Endothelial cell of umbilical vein (primary cell): ENCODE data around the gene RAB3C. TPM values are rescaled to one million over a fixed set of nuclear protein-coding genes. Genes with fewer than 3 reads are reported as not detected.

Source experiments
- BruUV-seq: library from RNA; stranded (reverse); fragments of 400-500 nt; replicated peaks from 2 replicates; lab custom pipeline; 2021; lab: Mats Ljungman, UMichigan
- CTCF ChIA-PET: fragments of 300-600, 350-600 bp; sonication (Branson Sonifier 250); formaldehyde crosslinking; loops from one replicate; lab custom pipeline; 2021; ENCODE audit warnings: antibody characterized with exemption, inconsistent platforms; lab: Charles Lee
- POLR2A ChIA-PET: fragments of 300-600, 350-600 bp; sonication (Branson Sonifier 250); formaldehyde crosslinking; loops from one replicate; lab custom pipeline; 2021; ENCODE audit warnings: antibody characterized with exemption, inconsistent platforms; lab: Charles Lee
- DNase-seq: peaks from one replicate; pipeline ENCODE4 v3.0.0-alpha.2; 2011; ENCODE audit warnings: low read depth, low spot score
- FAIRE-seq: peaks from 2 replicates; lab custom pipeline; 2011; peaks lifted over from hg19 to GRCh38; lab: Jason Lieb, UNC
- H2AFZ ChIP-seq: 2 replicates; pipeline ENCODE4 v1.6.0; 2012; ENCODE audit warnings: low read depth, low read length, control low read depth, inconsistent platforms
- H3K27ac ChIP-seq: 2 replicates; pipeline ENCODE4 v1.5.1; 2011; ENCODE audit warnings: low read depth, mild to moderate bottlenecking, control low read depth, low read length, moderate library complexity; ENCODE audit not compliant: insufficient read depth
- H3K27me3 ChIP-seq, 2 experiments: 2 replicates each; pipeline versions ENCODE4 v1.6.0 to v1.6.1; 2011; ENCODE audit warnings: low read length in 2 of 2, mixed read lengths in 1 of 2; ENCODE audit not compliant: control insufficient read depth in 2 of 2, insufficient read depth in 2 of 2
- H3K36me3 ChIP-seq, 2 experiments: 2 replicates in 1 of 2; 3 replicates in 1 of 2; pipeline ENCODE4 v1.5.1; 2011; ENCODE audit warnings: low read length in 2 of 2, mild to moderate bottlenecking in 1 of 2, moderate library complexity in 1 of 2; ENCODE audit not compliant: control insufficient read depth in 2 of 2, insufficient read depth in 2 of 2; ENCODE audit errors: extremely low read depth in 1 of 2
- H3K4me1 ChIP-seq: 3 replicates; pipeline ENCODE4 v1.5.1; 2011; ENCODE audit warnings: mild to moderate bottlenecking, low read length; ENCODE audit not compliant: control insufficient read depth, insufficient read depth; ENCODE audit errors: extremely low read depth
- H3K4me2 ChIP-seq: 2 replicates; pipeline ENCODE4 v1.6.1; 2011; ENCODE audit warnings: low read length, control low read depth, mixed read lengths; ENCODE audit not compliant: insufficient read depth
- H3K4me3 ChIP-seq, 3 experiments: fragments of 200-600 bp in 1 of 3; sonication (generic), shearing (Covaris generic) in 1 of 3; replicated peaks in 1 of 3; 2 replicates each; pipeline ENCODE4 v1.5.1; 2011 to 2016; ENCODE audit warnings: control low read depth in 3 of 3, low read length in 3 of 3, mild to moderate bottlenecking in 2 of 3, inconsistent platforms in 1 of 3, low read depth in 1 of 3, moderate library complexity in 1 of 3; ENCODE audit not compliant: insufficient read depth in 1 of 3
- H3K79me2 ChIP-seq: 2 replicates; pipeline ENCODE4 v1.6.0; 2012; ENCODE audit warnings: low read length, inconsistent platforms; ENCODE audit not compliant: control insufficient read depth, insufficient read depth
- H3K9ac ChIP-seq: replicated peaks from 2 replicates; pipeline ENCODE3; 2011; ENCODE audit warnings: low read length, control low read depth; ENCODE audit not compliant: insufficient read depth; ENCODE audit errors: extremely low read depth
- H3K9me1 ChIP-seq: replicated peaks from 3 replicates; pipeline ENCODE4 v1.6.0; 2011; ENCODE audit warnings: mild to moderate bottlenecking, low read length; ENCODE audit not compliant: control insufficient read depth, insufficient read depth; ENCODE audit errors: extremely low read depth
- H3K9me3 ChIP-seq: replicated peaks from 2 replicates; pipeline ENCODE4 v1.5.1; 2012; ENCODE audit warnings: low read length, inconsistent platforms; ENCODE audit not compliant: control insufficient read depth, insufficient read depth
- H4K20me1 ChIP-seq: replicated peaks from 2 replicates; pipeline ENCODE3; 2011; ENCODE audit warnings: mild to moderate bottlenecking, low read length; ENCODE audit not compliant: control insufficient read depth, insufficient read depth; ENCODE audit errors: extremely low read depth
- EZH2 ChIP-seq: IDR thresholded peaks from 2 replicates; pipeline ENCODE4 v1.6.1; 2012; ENCODE audit warnings: borderline replicate concordance, low read depth, mild to moderate bottlenecking, moderate library complexity, low read length, inconsistent platforms; ENCODE audit not compliant: severe bottlenecking
- FOS ChIP-seq: IDR thresholded peaks from 2 replicates; pipeline ENCODE4 v1.6.1; 2011; ENCODE audit warnings: mild to moderate bottlenecking, low read length, moderate library complexity, borderline replicate concordance; ENCODE audit not compliant: insufficient read depth
- GATA2 ChIP-seq: IDR thresholded peaks from 2 replicates; pipeline ENCODE4 v1.7.0; 2011; ENCODE audit warnings: low read depth, mild to moderate bottlenecking, moderate library complexity, mixed read lengths, low read length; ENCODE audit not compliant: insufficient read length, insufficient read depth
- JUN ChIP-seq: IDR thresholded peaks from 2 replicates; pipeline ENCODE4 v1.6.1; 2011; ENCODE audit warnings: borderline replicate concordance, low read depth; ENCODE audit not compliant: insufficient read length, insufficient read depth
- MYC ChIP-seq: IDR thresholded peaks from one replicate; pipeline ENCODE4 v1.6.1; 2011; ENCODE audit warnings: mild to moderate bottlenecking, low read depth, low read length
- POLR2A ChIP-seq: IDR thresholded peaks from 2 replicates; pipeline ENCODE4 v1.6.1; 2012; ENCODE audit warnings: low read depth, mild to moderate bottlenecking, control low read depth, low read length
- POLR2AphosphoS5 ChIP-seq: IDR thresholded peaks from 2 replicates; pipeline ENCODE4 v1.6.1; 2012; ENCODE audit warnings: low read depth, mild to moderate bottlenecking, control low read depth, low read length, moderate library complexity; ENCODE audit not compliant: insufficient read depth
- dilution Hi-C: fragments of 300-500 bp; cut with MboI; formaldehyde crosslinking; loops from one replicate; pipeline ENCODE4 v1.15.0; 2019; ENCODE audit warnings: low sequenced_read_pairs; ENCODE audit not compliant: extremely low pct_ligation_motif_present
- intact Hi-C: fragments of 100-400 bp; cut with micrococcal nuclease; formaldehyde crosslinking; loops from one replicate; pipeline ENCODE4 v1.10.0; 2022
- polyA plus RNA-seq, 4 experiments: library from polyadenylated mRNA; depleted of rRNA in 3 of 4; stranded (reverse) in 3 of 4; unstranded in 1 of 4; fragments of >200 nt; gene quantifications; 2 replicates each; pipeline versions ENCODE4 v1.2.1 to v1.2.3, GENCODE V29; 2011 to 2012; ENCODE audit warnings: missing spikeins in 1 of 4
- total RNA-seq: library from RNA; stranded (reverse); gene quantifications from 2 replicates; pipeline ENCODE4 v1.2.3, GENCODE V29; 2021

RAB3C gene
- total and polyA plus RNA-seq, 2 donors (not counting 3 experiments of a cell fraction or from before 2014, with no cell fraction given): 0.04 to 0.66 TPM

DNA sequence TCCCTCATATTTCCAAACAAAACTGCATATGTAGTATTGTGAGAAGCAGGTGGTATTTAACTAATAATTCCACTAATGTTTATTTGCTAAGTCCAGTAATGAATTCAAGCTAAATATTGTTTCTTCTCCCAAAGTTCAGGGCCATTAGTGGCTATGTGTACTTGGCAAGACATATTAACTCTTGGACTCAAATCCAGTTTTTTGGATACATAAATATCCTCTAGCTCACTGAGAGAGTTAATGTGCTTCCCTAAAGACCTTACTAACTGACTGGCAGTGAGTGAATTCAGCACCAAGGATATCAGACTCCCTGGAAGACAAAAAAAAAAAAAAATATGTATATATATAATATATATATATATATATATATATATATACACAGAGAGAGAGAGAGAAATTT, 214.1 kb downstream of the RAB3C start:
- ChIA-PET POLR2A (interaction anchor here (0.6 kb wide), 1 partner anchor 11 kb away, joined by 4 read pairs; no protein-coding TSS in a partner anchor), CTCF (interaction anchor here (1.3 to 1.5 kb wide), 2 partner anchors 12 to 53 kb away, joined by 4 to 5 read pairs; no protein-coding TSS in a partner anchor)
- dilution Hi-C loops: no loop called here
- H3K36me3 ChIP-seq: no peaks in the 10 kb centered on the region
- intact Hi-C loops: no loop called here
- DNase-seq (no peak), FAIRE-seq (no peak)
- TF ChIP-seq JUN: no peak
- TF ChIP-seq POLR2A: no peak
- no peak for TF ChIP-seq MYC
- TF ChIP-seq POLR2AphosphoS5: no peak
- no peak for TF ChIP-seq FOS
- no peak for TF ChIP-seq GATA2
- no peak overlapping the region for H3K9ac ChIP-seq
- H3K4me3 ChIP-seq: no peak overlapping the region
- BruUV-seq: no TSS peak
- H4K20me1 ChIP-seq: no peaks in the 10 kb centered on the region
- H3K27me3 ChIP-seq: peaks cover 0 to 5% of the 10 kb centered on the region in 2 experiments
- H3K79me2 ChIP-seq: no peaks in the 10 kb centered on the region
- no peaks in the 10 kb centered on the region for H3K4me1 ChIP-seq
- no peaks in the 10 kb centered on the region for H3K9me1 ChIP-seq
- no peak overlapping the region for H3K4me2 ChIP-seq
- H3K27ac ChIP-seq: no peak overlapping the region
- no peak overlapping the region for H2AFZ ChIP-seq
- H3K9me3 ChIP-seq: no peaks in the 10 kb centered on the region

DNA sequence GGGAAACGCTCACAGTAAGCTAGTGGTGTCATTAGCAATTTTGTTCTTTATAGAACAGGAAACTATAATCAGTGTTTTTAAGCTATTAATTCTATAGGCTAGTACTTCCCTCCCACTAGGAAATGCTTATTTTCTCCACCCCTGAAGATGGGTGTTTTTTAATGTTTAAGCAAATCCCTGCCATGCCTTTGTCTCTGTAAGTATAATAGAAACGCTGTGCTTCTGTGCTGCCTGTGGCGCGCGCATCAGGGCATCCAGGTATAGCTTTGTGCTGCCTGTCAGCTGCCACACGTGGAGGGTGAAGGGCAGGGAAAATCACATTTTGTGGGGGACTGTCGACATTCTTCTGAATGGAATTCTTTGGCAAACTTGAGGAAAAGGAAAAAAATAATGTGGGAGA, 217.5 kb downstream of the RAB3C start:
- dilution Hi-C loops: no loop called here
- TF ChIP-seq EZH2: no peak
- no peak for TF ChIP-seq POLR2AphosphoS5
- H3K9me3 ChIP-seq: no peaks in the 10 kb centered on the region
- intact Hi-C loops: no loop called here
- FAIRE-seq (no peak), DNase-seq (no peak)
- no peaks in the 10 kb centered on the region for H3K9me1 ChIP-seq
- H3K4me1 ChIP-seq: no peaks in the 10 kb centered on the region
- no TSS peak for BruUV-seq
- H3K9ac ChIP-seq: no peak overlapping the region
- no peak overlapping the region for H3K27ac ChIP-seq
- no peak overlapping the region for H3K4me3 ChIP-seq
- peaks cover 4 to 15% of the 10 kb centered on the region in 2 experiments for H3K27me3 ChIP-seq
- POLR2A ChIA-PET: no interaction called here
- no peaks in the 10 kb centered on the region for H4K20me1 ChIP-seq
- H3K4me2 ChIP-seq: no peak overlapping the region
- H3K79me2 ChIP-seq: no peaks in the 10 kb centered on the region
- H3K36me3 ChIP-seq: no peaks in the 10 kb centered on the region
- no peak overlapping the region for H2AFZ ChIP-seq
- CTCF ChIA-PET: interaction anchor here (1.1 kb wide), 1 partner anchor 11 kb away, joined by 3 read pairs; no protein-coding TSS in a partner anchor
